Neuronal stem cell (in vitro differentiated cells): ENCODE results near the gene XBP1.

Experiments used
- DNase-seq: peaks from one replicate; pipeline ENCODE4 v3.0.0-alpha.2; 2013; ENCODE audit warnings: low spot score
- H2AFZ ChIP-seq: one replicate; pipeline ENCODE4 v1.6.1; 2013; ENCODE audit warnings: mild to moderate bottlenecking, low read length, inconsistent platforms
- H2AK5ac ChIP-seq: 2 replicates; pipeline ENCODE4 v1.6.1; 2013; ENCODE audit warnings: low read depth, mild to moderate bottlenecking, inconsistent platforms, low read length, moderate library complexity, mixed read lengths
- H2BK120ac ChIP-seq: 2 replicates; pipeline ENCODE4 v1.6.1; 2013; ENCODE audit warnings: low read depth, mild to moderate bottlenecking, inconsistent platforms, low read length, moderate library complexity, mixed read lengths
- H2BK12ac ChIP-seq: one replicate; pipeline ENCODE4 v1.6.1; 2013; ENCODE audit warnings: low read length, inconsistent platforms
- H2BK15ac ChIP-seq: 2 replicates; pipeline ENCODE4 v1.6.1; 2013; ENCODE audit warnings: mild to moderate bottlenecking, low read length, inconsistent platforms, mixed read lengths
- H2BK5ac ChIP-seq: one replicate; pipeline ENCODE4 v1.6.1; 2013; ENCODE audit warnings: inconsistent platforms, mild to moderate bottlenecking, low read length, moderate library complexity
- H3K14ac ChIP-seq: one replicate; pipeline ENCODE4 v1.6.1; 2013; ENCODE audit warnings: low read length, inconsistent platforms
- H3K18ac ChIP-seq: 2 replicates; pipeline ENCODE4 v1.6.1; 2013; ENCODE audit warnings: low read length, inconsistent platforms
- H3K23ac ChIP-seq: 2 replicates; pipeline ENCODE4 v1.6.1; 2013; ENCODE audit warnings: low read depth, mild to moderate bottlenecking, mixed read lengths, low read length, inconsistent platforms; ENCODE audit not compliant: poor library complexity
- H3K27ac ChIP-seq: replicated peaks from 3 replicates; pipeline ENCODE4 v1.5.1; 2013; ENCODE audit warnings: low read length, inconsistent platforms
- H3K27me3 ChIP-seq, 3 experiments: 2 replicates each; pipeline ENCODE4 v1.6.1; 2013; ENCODE audit warnings: low read length in 3 of 3, mild to moderate bottlenecking in 2 of 3, inconsistent platforms in 1 of 3, low read depth in 1 of 3, mixed read lengths in 1 of 3, moderate library complexity in 1 of 3; ENCODE audit not compliant: control insufficient read depth in 3 of 3, insufficient read depth in 3 of 3
- H3K36me3 ChIP-seq, 2 donors: replicated peaks in 1 of 2; 2 replicates each; pipeline ENCODE4 v1.6.1; 2013; ENCODE audit warnings: low read length in 2 of 2; ENCODE audit not compliant: control insufficient read depth in 2 of 2, insufficient read depth in 2 of 2
- H3K4ac ChIP-seq: 2 replicates; pipeline ENCODE4 v1.6.1; 2013; ENCODE audit warnings: inconsistent platforms, mild to moderate bottlenecking, low read length, moderate library complexity
- H3K4me1 ChIP-seq, 2 donors: 1 replicate in 1 of 2; 2 replicates in 1 of 2; pipeline ENCODE4 v1.6.1; 2013; ENCODE audit warnings: low read length in 2 of 2, low read depth in 1 of 2; ENCODE audit not compliant: control insufficient read depth in 2 of 2, insufficient read depth in 1 of 2
- H3K4me2 ChIP-seq: one replicate; pipeline ENCODE4 v1.6.1; 2013; ENCODE audit warnings: mild to moderate bottlenecking, low read length, inconsistent platforms; ENCODE audit not compliant: insufficient read depth, poor library complexity, severe bottlenecking
- H3K4me3 ChIP-seq, 2 donors: 2 replicates each; pipeline ENCODE4 v1.5.1; 2013; ENCODE audit warnings: low read length in 2 of 2, mild to moderate bottlenecking in 2 of 2, inconsistent platforms in 1 of 2, moderate library complexity in 1 of 2
- H3K79me1 ChIP-seq: one replicate; pipeline ENCODE4 v1.6.1; 2013; ENCODE audit warnings: low read depth, mild to moderate bottlenecking, inconsistent platforms, low read length, moderate library complexity
- H3K9ac ChIP-seq: one replicate; pipeline ENCODE4 v1.6.1; 2013; ENCODE audit warnings: mild to moderate bottlenecking, low read depth, low read length, inconsistent platforms; ENCODE audit not compliant: poor library complexity
- H3K9me3 ChIP-seq, 2 donors: replicated peaks in 1 of 2; 2 replicates each; pipeline versions ENCODE3 to v1.6.1; 2013; ENCODE audit warnings: low read length in 2 of 2, mild to moderate bottlenecking in 2 of 2, inconsistent platforms in 1 of 2, low read depth in 1 of 2, mixed read lengths in 1 of 2, moderate library complexity in 1 of 2; ENCODE audit not compliant: control insufficient read depth in 2 of 2, insufficient read depth in 1 of 2
- H4K8ac ChIP-seq: one replicate; pipeline ENCODE4 v1.6.1; 2013; ENCODE audit warnings: low read depth, mild to moderate bottlenecking, inconsistent platforms, low read length, moderate library complexity
- H4K91ac ChIP-seq: one replicate; pipeline ENCODE4 v1.6.1; 2013; ENCODE audit warnings: low read length, low read depth, mild to moderate bottlenecking, inconsistent platforms; ENCODE audit not compliant: poor library complexity
- WGBS, 2 donors: extraction: QIAGEN DNeasy Blood & Tissue Kit; methylation state at CpG; one replicate each; pipeline ENCODE4 v1.1.7; 2013; ENCODE audit warnings: missing lambda C conversion rate in 2 of 2, mixed read lengths in 1 of 2; ENCODE audit not compliant: insufficient read length in 2 of 2, insufficient replicate concordance in 1 of 2; ENCODE audit errors: extremely low coverage in 2 of 2; 5-methylcytosine and 5-hydroxymethylcytosine counted together

Gene XBP1

DNA sequence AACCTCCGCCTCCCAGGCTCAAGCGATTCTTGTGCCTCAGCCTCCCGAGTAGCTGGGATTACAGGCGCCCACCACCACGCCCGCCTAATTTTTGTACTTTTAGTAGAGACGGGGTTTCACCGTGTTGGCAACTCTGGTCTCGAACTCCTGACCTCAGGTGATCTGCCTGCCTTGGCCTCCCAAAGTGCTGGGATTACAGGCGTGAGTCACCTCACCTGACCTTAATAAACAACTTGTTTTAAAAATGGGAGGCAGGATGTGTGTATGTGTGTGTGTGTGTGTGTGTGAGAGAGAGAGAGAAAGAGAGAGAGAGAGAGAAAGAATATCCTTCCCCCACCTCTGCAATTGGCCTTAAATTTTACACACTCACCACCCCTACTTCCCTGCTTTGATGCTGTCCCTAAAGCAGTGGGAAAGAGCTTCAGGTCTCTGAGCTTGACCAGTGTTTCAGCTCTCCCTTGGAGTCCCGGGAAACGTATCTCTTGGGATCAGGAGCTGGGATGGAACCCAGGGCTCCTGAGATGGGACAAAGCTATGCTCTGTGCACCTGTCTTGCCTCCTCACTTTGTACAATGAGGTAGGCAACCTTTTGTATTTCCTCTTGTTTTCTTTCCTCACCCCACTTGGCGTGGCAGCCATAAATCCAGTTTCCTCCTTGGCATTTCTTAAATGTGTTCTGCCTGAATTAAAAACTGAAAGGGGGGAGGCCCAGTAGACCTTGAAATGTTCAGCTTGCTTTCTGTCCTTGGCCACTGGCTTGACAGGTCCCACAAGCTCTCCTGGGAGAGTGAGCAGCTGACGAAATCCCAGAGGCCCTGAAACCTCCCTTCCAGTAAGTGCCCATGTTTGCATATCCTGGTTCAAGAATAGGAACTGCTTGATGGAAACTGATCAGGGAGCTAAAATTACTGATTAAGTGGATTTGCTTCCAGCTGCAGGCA is 17.8 kb upstream of the XBP1 start:
- no peak overlapping the region for H3K9ac ChIP-seq
- H3K23ac ChIP-seq = no peak overlapping the region
- WGBS, 2 donors = no CpG with 5 or more reads among the region's 14 CpGs
- no peak overlapping the region for H4K91ac ChIP-seq
- H3K18ac ChIP-seq = no peak overlapping the region
- no peak overlapping the region for H3K14ac ChIP-seq
- no peak overlapping the region for H3K4me3 ChIP-seq
- H3K27ac ChIP-seq = no peak overlapping the region
- H3K79me1 ChIP-seq = no peaks in the 10 kb centered on the region
- DNase-seq = no peak
- no peak overlapping the region for H2BK120ac ChIP-seq
- H2BK15ac ChIP-seq = no peak overlapping the region
- no peak overlapping the region for H3K4ac ChIP-seq
- no peaks in the 10 kb centered on the region for H3K9me3 ChIP-seq
- H2AK5ac ChIP-seq = no peak overlapping the region
- H2AFZ ChIP-seq = peak overlapping the region; percentile 6
- H3K4me1 ChIP-seq = peaks cover 10 to 21% of the 10 kb centered on the region in 2 donors
- H2BK12ac ChIP-seq = no peak overlapping the region
- H3K36me3 ChIP-seq = peaks cover 0 to 2% of the 10 kb centered on the region in 2 donors
- no peak overlapping the region for H2BK5ac ChIP-seq
- no peak overlapping the region for H4K8ac ChIP-seq
- no peaks in the 10 kb centered on the region for H3K27me3 ChIP-seq
- H3K4me2 ChIP-seq = no peak overlapping the region

- Histone ChIP-seq H2AK5ac (no peak overlapping the region), H2AFZ (no peak overlapping the region), H3K27me3 (no peaks in the 10 kb centered on the region), H3K9ac (no peak overlapping the region), H3K4ac (no peak overlapping the region), H2BK12ac (no peak overlapping the region), H3K14ac (no peak overlapping the region), H4K8ac (no peak overlapping the region), H3K79me1 (no peaks in the 10 kb centered on the region), H3K9me3 (no peaks in the 10 kb centered on the region), H2BK5ac (no peak overlapping the region), H3K4me3 (no peak overlapping the region), H4K91ac (no peak overlapping the region), H2BK15ac (no peak overlapping the region), H3K23ac (no peak overlapping the region), H3K27ac (no peak overlapping the region), H3K4me1 (peaks cover 6 to 12% of the 10 kb centered on the region in 2 donors), H3K18ac (no peak overlapping the region), H3K4me2 (no peak overlapping the region), H2BK120ac (no peak overlapping the region), H3K36me3 (peaks cover 0 to 2% of the 10 kb centered on the region in 2 donors)
- WGBS, 2 donors = no CpG with 5 or more reads among the region's 2 CpGs
- no peak for DNase-seq
Observed at GRCh38 chr22:28817064-28817463, 16.7 kb upstream of the XBP1 start.

DNA sequence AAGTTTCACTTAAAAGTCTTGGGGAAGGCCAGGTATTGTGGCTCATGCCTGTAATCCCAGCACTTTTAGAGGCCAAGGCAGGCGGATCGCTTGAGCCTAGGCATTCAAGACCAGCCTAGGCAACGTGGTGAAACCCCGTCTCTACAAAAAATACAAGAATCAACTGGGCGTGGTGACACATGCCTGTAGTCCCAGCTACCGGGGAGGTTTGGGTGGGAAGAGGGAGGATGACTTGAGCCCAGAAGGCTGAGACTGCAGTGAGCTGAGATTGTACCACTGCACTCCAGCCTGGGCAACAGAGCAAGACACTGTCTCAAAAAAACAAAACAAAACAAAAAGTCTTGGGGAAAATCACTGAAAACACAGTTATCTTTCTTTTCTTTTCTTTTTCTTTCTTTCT is 15.4 kb upstream of the XBP1 start:
- peaks cover 0 to 2% of the 10 kb centered on the region in 2 donors for H3K36me3 ChIP-seq
- no peak overlapping the region for H2AK5ac ChIP-seq
- no peak overlapping the region for H3K23ac ChIP-seq
- H3K14ac ChIP-seq = no peak overlapping the region
- no peak overlapping the region for H3K4ac ChIP-seq
- H2BK12ac ChIP-seq = no peak overlapping the region
- no peaks in the 10 kb centered on the region for H3K79me1 ChIP-seq
- no peak overlapping the region for H3K4me3 ChIP-seq
- no peak overlapping the region for H2BK15ac ChIP-seq
- peaks cover 5 to 6% of the 10 kb centered on the region in 2 donors for H3K4me1 ChIP-seq
- no peak overlapping the region for H2BK5ac ChIP-seq
- H3K4me2 ChIP-seq = no peak overlapping the region
- H3K9ac ChIP-seq = no peak overlapping the region
- no peaks in the 10 kb centered on the region for H3K9me3 ChIP-seq
- H3K18ac ChIP-seq = no peak overlapping the region
- no peak overlapping the region for H3K27ac ChIP-seq
- no peaks in the 10 kb centered on the region for H3K27me3 ChIP-seq
- no peak overlapping the region for H2AFZ ChIP-seq
- H4K8ac ChIP-seq = no peak overlapping the region
- WGBS, 2 donors = no CpG with 5 or more reads among the region's 6 CpGs
- no peak overlapping the region for H2BK120ac ChIP-seq
- H4K91ac ChIP-seq = no peak overlapping the region
- DNase-seq = no peak

- H3K79me1 ChIP-seq = no peaks in the 10 kb centered on the region
- no peak overlapping the region for H2BK12ac ChIP-seq
- no peaks in the 10 kb centered on the region for H3K9me3 ChIP-seq
- H3K4me2 ChIP-seq = no peak overlapping the region
- no peak overlapping the region for H2BK120ac ChIP-seq
- no peaks in the 10 kb centered on the region for H3K27me3 ChIP-seq
- WGBS, 2 donors = no CpG with 5 or more reads among the region's 6 CpGs
- peaks cover 0 to 2% of the 10 kb centered on the region in 2 donors for H3K36me3 ChIP-seq
- peaks cover 5 to 6% of the 10 kb centered on the region in 2 donors for H3K4me1 ChIP-seq
- H2BK15ac ChIP-seq = no peak overlapping the region
- no peak overlapping the region for H3K4me3 ChIP-seq
- no peak overlapping the region for H2AK5ac ChIP-seq
- no peak overlapping the region for H3K18ac ChIP-seq
- no peak overlapping the region for H3K9ac ChIP-seq
- no peak overlapping the region for H2BK5ac ChIP-seq
- H3K4ac ChIP-seq = no peak overlapping the region
- H2AFZ ChIP-seq = no peak overlapping the region
- no peak overlapping the region for H3K23ac ChIP-seq
- no peak overlapping the region for H4K91ac ChIP-seq
- no peak overlapping the region for H3K14ac ChIP-seq
- H4K8ac ChIP-seq = no peak overlapping the region
- DNase-seq = no peak
- H3K27ac ChIP-seq = no peak overlapping the region
Observed at GRCh38 chr22:28815111-28815510, 14.7 kb upstream of the XBP1 start.
